Measurements from ENCODE around the gene RILPL1.
A peak's percentile ranks its signal among the peaks of the same experiment; 100 is the strongest.
"Not testable (repeated sequence)": the region's sequence is repeated elsewhere in the genome, so short reads cannot be mapped to it uniquely, and the experiment has no call there.

RILPL1 gene

DNA sequence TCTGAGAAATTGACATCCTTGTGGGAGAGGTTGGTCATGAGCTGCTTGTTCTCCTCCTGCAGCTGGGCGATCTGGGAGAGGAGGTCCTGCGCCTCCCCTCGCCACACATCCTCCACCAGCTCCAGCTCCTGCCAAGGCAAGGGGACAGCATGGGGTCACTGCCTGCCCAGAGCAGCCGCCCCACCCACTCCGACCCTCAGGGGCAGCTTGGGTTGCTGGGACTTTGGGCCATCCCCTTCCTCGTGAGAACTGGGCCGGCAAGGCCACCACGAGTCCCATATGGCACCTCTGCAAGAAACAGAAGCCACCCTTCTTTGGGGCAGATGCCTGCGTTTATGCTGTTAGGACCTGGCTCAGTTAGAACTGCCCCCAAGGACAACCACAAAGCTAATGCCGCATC lies 10.0 kb downstream of the RILPL1 start:
- H3K4me3 ChIP-seq (ENCODE audit: low read depth, low read length), result no peak overlapping the region
- ChIA-PET POLR2A (no interaction called here), CTCF (no interaction called here)
- TF ChIP-seq, protein P1, sequence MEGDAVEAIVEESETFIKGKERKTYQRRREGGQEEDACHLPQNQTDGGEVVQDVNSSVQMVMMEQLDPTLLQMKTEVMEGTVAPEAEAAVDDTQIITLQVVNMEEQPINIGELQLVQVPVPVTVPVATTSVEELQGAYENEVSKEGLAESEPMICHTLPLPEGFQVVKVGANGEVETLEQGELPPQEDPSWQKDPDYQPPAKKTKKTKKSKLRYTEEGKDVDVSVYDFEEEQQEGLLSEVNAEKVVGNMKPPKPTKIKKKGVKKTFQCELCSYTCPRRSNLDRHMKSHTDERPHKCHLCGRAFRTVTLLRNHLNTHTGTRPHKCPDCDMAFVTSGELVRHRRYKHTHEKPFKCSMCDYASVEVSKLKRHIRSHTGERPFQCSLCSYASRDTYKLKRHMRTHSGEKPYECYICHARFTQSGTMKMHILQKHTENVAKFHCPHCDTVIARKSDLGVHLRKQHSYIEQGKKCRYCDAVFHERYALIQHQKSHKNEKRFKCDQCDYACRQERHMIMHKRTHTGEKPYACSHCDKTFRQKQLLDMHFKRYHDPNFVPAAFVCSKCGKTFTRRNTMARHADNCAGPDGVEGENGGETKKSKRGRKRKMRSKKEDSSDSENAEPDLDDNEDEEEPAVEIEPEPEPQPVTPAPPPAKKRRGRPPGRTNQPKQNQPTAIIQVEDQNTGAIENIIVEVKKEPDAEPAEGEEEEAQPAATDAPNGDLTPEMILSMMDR (IDR thresholded peaks at IDR 0.05; ENCODE audit: insufficient read depth, low read length, missing control alignments), result no peak
- no peak for DNase-seq (ENCODE audit: low read depth, low spot score)

DNA sequence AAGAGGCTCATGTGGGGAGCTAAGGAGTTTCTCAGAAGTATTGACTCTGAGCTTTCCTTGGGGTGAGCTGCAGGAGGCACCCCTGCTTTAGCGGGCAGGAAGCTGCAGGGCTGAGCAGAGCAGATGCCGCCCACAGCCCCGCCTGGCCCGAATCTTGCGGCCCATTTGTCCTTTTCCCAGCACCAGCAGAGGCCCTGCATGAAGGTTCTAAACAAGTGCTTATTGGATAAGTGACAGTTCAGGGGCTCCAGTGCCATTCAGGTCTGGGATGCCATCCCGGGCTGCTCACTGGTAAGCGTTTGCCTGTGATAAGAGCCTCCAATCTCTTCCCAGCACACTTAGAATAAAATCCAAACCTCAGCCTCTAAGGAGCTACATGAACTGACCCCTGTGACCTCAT lies 11.4 kb downstream of the RILPL1 start:
- no peak for DNase-seq (ENCODE audit: low read depth, low spot score)
- ChIA-PET CTCF (no interaction called here), POLR2A (no interaction called here)
- TF ChIP-seq, protein P1 (IDR thresholded peaks at IDR 0.05; ENCODE audit: insufficient read depth, low read length, missing control alignments), result no peak
- H3K4me3 ChIP-seq (ENCODE audit: low read depth, low read length), result no peak overlapping the region

DNA sequence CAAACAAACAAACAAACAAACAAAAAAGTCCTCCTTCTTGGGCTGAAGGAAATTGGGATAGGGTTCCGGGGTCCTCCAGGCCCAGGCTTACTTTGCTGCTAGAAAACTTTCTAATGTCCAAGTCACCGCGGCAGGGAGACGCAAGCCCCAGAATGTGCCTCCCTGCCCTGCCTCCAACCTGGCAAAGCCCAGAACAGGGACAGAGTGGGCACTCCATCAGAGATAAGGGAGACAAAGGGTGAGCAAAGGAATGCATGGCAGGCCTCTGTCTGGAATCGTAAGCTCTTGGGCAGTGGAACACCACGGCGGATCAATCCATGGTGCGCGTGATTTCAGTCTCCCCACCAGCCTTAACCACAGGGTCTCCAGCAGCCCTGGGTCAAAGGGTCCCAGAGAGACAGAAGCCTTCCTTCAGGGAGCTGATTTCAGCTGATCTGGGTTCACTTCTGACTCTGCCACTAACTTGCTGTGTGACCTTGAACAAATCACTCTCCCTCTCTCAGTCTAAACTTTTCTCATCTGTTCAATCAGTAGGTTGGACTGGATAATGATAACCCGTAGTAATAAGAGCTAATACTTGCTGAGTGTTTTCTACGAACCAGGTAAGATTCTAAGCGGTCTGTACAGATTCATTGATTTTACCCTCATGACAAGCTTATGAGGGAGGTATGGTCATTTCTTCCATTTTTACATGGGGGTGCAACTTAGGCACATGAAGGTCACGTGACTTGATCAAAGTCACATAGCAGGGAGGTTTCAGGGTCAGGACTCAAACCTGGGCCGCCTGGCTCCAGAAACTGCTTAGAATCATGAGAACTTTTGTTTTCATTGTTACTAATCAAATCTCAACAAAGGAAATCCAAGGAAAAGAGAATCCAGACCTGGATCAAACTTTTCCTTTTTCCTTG lies 12.7 kb downstream of the RILPL1 start:
- TF ChIP-seq, protein P1 (IDR thresholded peaks at IDR 0.05; ENCODE audit: insufficient read depth, low read length, missing control alignments), result no peak
- CTCF ChIA-PET, result no interaction called here
- H3K4me3 ChIP-seq (ENCODE audit: low read depth, low read length), result no peak overlapping the region
- DNase-seq (ENCODE audit: low read depth, low spot score), result no peak
- POLR2A ChIA-PET, result interaction anchor here (0.6 kb wide), 1 partner anchor 74 kb away, joined by 3 read pairs; no protein-coding TSS in a partner anchor

DNA sequence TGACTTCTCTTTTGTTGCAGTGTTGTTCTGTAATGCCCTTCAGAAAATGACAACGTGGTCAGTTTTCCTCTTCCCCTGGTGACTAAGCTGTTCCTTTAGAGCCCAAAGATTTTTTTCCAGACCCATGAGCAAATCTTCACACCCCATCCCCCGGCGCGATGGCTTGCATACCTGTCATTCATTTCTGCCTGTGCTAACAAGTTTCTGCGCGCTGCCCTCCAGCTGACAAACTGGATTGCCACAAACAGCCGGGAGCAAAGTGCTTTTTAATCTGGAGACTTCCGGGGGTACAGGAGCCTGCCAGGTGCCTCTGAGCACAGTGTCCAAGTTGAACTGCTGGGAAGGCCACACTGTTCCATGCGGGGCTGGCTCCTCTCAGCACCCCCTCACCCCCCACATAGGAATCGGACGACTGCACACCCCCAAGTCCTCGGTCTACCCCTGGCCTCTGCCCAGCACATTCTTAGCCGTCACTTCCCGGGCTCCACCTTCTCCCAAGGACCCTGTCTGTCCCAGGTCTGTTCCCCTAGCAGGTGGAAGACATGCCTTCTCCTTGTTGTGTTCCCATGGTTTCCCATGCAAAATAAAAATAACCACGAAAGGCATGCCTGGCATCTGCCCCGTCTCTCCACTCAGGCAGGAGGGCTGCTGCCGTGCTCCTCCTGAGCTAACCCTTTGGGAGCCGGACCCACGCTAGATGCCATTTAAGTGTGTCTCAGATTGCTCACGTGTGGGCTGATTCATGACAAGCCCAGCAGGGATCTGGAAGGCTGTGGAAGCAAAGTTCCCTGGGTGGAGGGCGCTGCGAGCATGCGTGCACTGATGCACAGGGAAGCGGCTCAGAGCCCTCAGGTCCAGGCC lies 14.1 kb downstream of the RILPL1 start:
- ChIA-PET CTCF (no interaction called here), POLR2A (no interaction called here)
- TF ChIP-seq, protein P1 (IDR thresholded peaks at IDR 0.05; ENCODE audit: insufficient read depth, low read length, missing control alignments), result no peak
- DNase-seq (ENCODE audit: low read depth, low spot score), result peak; percentile 42
- no peak overlapping the region for H3K4me3 ChIP-seq (ENCODE audit: low read depth, low read length)

DNA sequence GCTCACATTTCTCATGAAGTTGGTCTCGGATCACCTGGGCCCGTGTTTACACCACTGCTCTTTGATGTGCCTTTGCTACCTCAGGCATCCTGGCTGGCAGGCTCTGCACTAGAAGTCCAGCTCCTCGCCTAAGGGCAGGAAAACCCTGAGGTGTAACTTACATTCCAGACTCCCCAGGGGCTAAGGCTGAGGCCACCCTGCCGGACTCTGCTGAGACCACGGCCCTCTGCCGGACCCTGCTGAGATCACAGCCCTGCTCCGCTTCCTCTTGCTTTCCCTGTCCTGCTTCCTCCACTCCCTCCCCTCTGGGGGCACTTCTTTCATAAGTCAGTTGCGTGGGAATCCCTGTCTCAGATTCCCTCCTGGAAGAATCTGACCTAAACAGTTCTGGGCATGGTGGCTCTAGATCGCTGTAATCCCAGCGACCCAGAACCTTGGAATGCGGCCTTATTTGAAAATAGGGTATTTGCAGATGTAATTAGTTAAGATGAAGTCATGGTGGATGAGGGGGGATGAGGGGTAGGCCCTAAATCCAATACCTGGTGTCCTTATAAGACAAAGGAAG lies 17.2 kb downstream of the RILPL1 start:
- POLR2A ChIA-PET, result interaction anchor here (0.7 kb wide), 1 partner anchor 371 kb away, joined by 4 read pairs; no protein-coding TSS in a partner anchor
- no peak for DNase-seq (ENCODE audit: low read depth, low spot score)
- CTCF ChIA-PET, result no interaction called here
- TF ChIP-seq, protein P1 (IDR thresholded peaks at IDR 0.05; ENCODE audit: insufficient read depth, low read length, missing control alignments), result no peak
- H3K4me3 ChIP-seq (ENCODE audit: low read depth, low read length), result no peak overlapping the region

DNA sequence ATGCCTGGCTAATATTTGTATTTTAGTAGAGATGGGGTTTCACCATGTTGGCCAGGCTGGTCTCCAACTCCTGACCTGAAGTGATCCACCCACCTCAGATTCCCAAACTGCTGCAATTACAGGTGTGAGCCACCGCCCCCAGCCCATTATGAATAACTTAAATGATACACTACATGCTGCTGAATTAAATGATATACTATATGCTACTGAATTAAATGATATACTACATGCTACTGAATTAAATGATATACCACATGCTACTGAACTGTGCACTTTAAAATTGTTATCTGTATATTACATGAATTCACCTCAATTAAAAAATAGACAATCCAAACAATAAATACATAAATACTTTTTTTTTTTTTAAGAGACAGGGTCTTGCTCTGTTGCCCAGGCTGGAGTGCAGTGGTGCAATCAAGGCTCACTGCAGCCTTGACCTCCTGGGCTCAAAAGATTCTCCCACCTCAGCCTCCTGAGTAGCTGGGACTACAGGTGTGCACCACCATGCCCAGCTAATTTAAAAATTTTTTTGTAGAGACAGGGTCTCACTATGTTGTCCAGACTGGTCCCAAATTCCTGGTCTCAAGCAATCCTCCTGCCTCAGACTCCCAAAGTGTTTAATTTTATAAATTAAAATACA lies 18.8 kb downstream of the RILPL1 start:
- CTCF ChIA-PET; H3K4me3 ChIP-seq (ENCODE audit: low read depth, low read length); POLR2A ChIA-PET; DNase-seq (ENCODE audit: low read depth, low spot score): not testable (repeated sequence)
